Stomach (tissue), 9 donors: Measurements from ENCODE around the gene USP53. TPM values are rescaled to one million over a fixed set of nuclear protein-coding genes. Genes with fewer than 3 reads are reported as not detected.

Experiments used
- DNase-seq, 2 donors: peaks; one replicate each; pipeline versions ENCODE4 v3.0.0 to v3.0.0-alpha.2; 2013 to 2019
- H3K27ac ChIP-seq, 5 donors: fragments of 200-600 bp in 4 of 5; sonication (generic) in 4 of 5; one replicate each; pipeline ENCODE4 v1.5.1; 2013 to 2019; ENCODE audit warnings: mild to moderate bottlenecking in 1 of 5, moderate library complexity in 1 of 5
- H3K27me3 ChIP-seq, 3 donors: fragments of 200-600 bp; sonication (generic); one replicate each; pipeline ENCODE4 v1.5.1; 2017 to 2019; ENCODE audit warnings: mixed run types in 1 of 3
- H3K36me3 ChIP-seq, 4 donors: fragments of 200-600 bp; sonication (generic); 1 replicate in 3 of 4; 2 replicates in 1 of 4; pipeline ENCODE4 v1.5.1; 2016 to 2019
- H3K4me1 ChIP-seq, 4 donors: fragments of 200-600 bp; sonication (generic); one replicate each; pipeline ENCODE4 v1.5.1; 2016 to 2019
- H3K4me3 ChIP-seq, 4 donors: fragments of 200-600 bp; sonication (generic) in 3 of 4; one replicate each; pipeline ENCODE4 v1.5.1; 2016 to 2019; ENCODE audit warnings: mild to moderate bottlenecking in 1 of 4
- H3K9me3 ChIP-seq, 4 donors: fragments of 200-600 bp; sonication (generic); one replicate each; pipeline ENCODE4 v1.5.1; 2016 to 2019
- EP300 ChIP-seq: sonication (generic); formaldehyde crosslinking; IDR thresholded peaks from one replicate; pipeline ENCODE4 v1.6.1; 2017; ENCODE audit warnings: antibody characterized with exemption
- POLR2A ChIP-seq, 4 donors: fragments of 450-650 bp; IDR thresholded peaks; one replicate each; pipeline ENCODE4 v1.6.1; 2016; ENCODE audit warnings: antibody characterized with exemption in 4 of 4, control low read depth in 2 of 4, mild to moderate bottlenecking in 1 of 4, moderate library complexity in 1 of 4
- POLR2AphosphoS5 ChIP-seq, 3 donors: sonication (generic); formaldehyde crosslinking; IDR thresholded peaks; one replicate each; pipeline ENCODE4 v1.6.1; 2016; ENCODE audit warnings: antibody characterized with exemption in 3 of 3
- WGBS, 5 donors: extraction: QIAGEN DNeasy Blood & Tissue Kit in 3 of 5; methylation state at CpG; one replicate each; pipeline versions ENCODE4 v1.1.5 to v1.1.7; 2013 to 2018; 5-methylcytosine and 5-hydroxymethylcytosine counted together
- intact Hi-C: fragments of 100-400 bp; cut with DNase I; formaldehyde crosslinking; loops from one replicate; pipeline ENCODE4 v1.15.1; 2023; ENCODE audit warnings: low total_unique reads
- polyA plus RNA-seq, 3 donors: library from polyadenylated mRNA; stranded (reverse); fragments of 200-250 nt; gene quantifications; one replicate each; pipeline ENCODE4 v1.2.3, GENCODE V29; 2013
- total RNA-seq, 5 donors: library from RNA; depleted of rRNA; stranded (reverse); fragments of >200 nt; gene quantifications; one replicate each; pipeline versions ENCODE4 v1.1.0 to v1.2.3, GENCODE V29; 2014 to 2016
- TF ChIP-seq, protein P1 (sequence below), 7 experiments: fragments of 450-650 bp in 4 of 7; fragments of 200-600 bp in 3 of 7; sonication (generic) in 3 of 7; IDR thresholded peaks; one replicate each; pipeline ENCODE4 v1.5.1; 2016 to 2019; ENCODE audit warnings: antibody characterized with exemption in 7 of 7, control low read depth in 2 of 7, mild to moderate bottlenecking in 1 of 7
- donor health status: healthy with polysubstance abuse.
- donor health status: Bipolar disorder and iron deficiency.
- donor health status: healthy.

The USP53 gene
- total and polyA plus RNA-seq, 8 donors = 15.8 to 116 (median 54.1) TPM

DNA sequence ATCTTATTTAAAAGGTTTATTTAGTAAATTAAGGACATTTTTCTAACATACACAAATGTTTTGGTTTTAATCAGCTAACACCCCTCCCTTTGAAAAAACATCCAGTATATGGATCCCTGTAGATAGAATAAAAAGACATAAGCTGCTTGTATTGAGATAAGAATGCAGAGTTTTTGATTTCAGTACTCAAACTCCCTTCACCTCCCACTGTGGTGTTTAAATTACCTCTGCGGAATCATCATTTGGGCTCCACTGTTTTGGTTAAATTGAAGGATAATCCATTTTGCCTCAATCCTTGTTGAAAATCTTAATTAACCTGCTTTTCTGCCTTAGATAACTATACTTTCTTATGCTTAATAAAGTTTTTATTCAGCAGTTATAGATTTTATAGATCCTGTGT is 27.6 kb downstream of the USP53 start:
- no peak overlapping the region for H3K27ac ChIP-seq
- H3K4me3 ChIP-seq = no peak overlapping the region
- H3K36me3 ChIP-seq = peaks cover 11 to 50% (median 37%) of the 10 kb centered on the region in 4 donors
- intact Hi-C loops = no loop called here
- no peaks in the 10 kb centered on the region for H3K27me3 ChIP-seq
- DNase-seq = no peak
- peaks cover 3 to 33% (median 8%) of the 10 kb centered on the region in 4 donors for H3K4me1 ChIP-seq
- 93 to 98% (median 96%) methylated on average over 1 of the region's 1 CpG for WGBS, 5 donors
- no peaks in the 10 kb centered on the region for H3K9me3 ChIP-seq
- TF ChIP-seq, protein P1, sequence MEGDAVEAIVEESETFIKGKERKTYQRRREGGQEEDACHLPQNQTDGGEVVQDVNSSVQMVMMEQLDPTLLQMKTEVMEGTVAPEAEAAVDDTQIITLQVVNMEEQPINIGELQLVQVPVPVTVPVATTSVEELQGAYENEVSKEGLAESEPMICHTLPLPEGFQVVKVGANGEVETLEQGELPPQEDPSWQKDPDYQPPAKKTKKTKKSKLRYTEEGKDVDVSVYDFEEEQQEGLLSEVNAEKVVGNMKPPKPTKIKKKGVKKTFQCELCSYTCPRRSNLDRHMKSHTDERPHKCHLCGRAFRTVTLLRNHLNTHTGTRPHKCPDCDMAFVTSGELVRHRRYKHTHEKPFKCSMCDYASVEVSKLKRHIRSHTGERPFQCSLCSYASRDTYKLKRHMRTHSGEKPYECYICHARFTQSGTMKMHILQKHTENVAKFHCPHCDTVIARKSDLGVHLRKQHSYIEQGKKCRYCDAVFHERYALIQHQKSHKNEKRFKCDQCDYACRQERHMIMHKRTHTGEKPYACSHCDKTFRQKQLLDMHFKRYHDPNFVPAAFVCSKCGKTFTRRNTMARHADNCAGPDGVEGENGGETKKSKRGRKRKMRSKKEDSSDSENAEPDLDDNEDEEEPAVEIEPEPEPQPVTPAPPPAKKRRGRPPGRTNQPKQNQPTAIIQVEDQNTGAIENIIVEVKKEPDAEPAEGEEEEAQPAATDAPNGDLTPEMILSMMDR (IDR thresholded peaks at IDR 0.05) = no peak
- no peak for TF ChIP-seq EP300
- no peak for TF ChIP-seq POLR2A (IDR thresholded peaks at IDR 0.05)
- TF ChIP-seq POLR2AphosphoS5 (IDR thresholded peaks at IDR 0.05) = no peak

DNA sequence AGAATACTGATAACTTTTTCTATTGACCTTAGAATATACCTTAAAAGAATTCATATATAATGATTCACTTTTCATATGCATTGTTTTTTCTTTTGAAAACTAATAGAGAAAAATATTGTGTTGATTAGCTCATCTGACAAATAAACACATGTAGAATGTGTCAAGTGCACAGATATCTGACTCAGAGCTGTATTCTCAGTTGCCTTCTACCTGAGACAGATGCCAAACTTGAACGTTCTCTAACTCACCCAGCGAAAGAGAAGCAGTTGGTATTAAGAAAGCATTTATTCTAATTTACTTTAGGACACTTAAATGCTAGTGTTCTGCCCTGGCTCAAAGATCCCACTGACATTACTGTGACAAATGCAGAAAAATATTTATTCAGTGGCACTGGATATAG is 28.1 kb downstream of the USP53 start:
- Histone ChIP-seq H3K27me3 (no peaks in the 10 kb centered on the region), H3K9me3 (no peaks in the 10 kb centered on the region), H3K27ac (no peak overlapping the region), H3K4me1 (peaks cover 0 to 38% (median 8%) of the 10 kb centered on the region in 4 donors), H3K4me3 (no peak overlapping the region), H3K36me3 (peaks cover 7 to 47% (median 37%) of the 10 kb centered on the region in 4 donors)
- DNase-seq = no peak
- intact Hi-C loops = no loop called here
- 73 to 82% (median 77%) methylated on average over 2 of the region's 2 CpGs for WGBS, 5 donors
- TF ChIP-seq EP300 (no peak), POLR2A (IDR thresholded peaks at IDR 0.05) (no peak), POLR2AphosphoS5 (IDR thresholded peaks at IDR 0.05) (no peak)
- TF ChIP-seq, protein P1 (IDR thresholded peaks at IDR 0.05) = no peak

DNA sequence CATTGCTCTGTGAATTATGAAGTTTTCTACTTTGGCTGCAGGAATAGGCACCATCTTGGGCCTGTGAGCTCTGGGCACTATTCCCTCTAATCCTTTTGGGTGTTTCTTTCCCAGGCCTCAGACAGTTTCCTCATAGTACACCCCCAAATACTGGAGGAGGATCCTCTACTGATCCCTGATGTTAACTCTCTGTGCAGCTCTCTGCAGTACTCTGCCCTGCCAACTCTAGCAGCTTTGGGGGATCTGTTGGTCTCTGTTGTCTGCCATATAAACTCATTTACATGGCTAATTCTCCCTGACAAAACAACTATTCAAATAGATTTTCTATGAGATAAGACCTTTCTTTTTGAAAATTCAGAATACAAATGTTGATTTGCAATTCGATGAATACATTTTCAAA is 29.9 kb downstream of the USP53 start:
- Histone ChIP-seq H3K4me1 (peaks cover 0 to 38% (median 6%) of the 10 kb centered on the region in 4 donors), H3K27me3 (no peaks in the 10 kb centered on the region), H3K27ac (no peak overlapping the region), H3K9me3 (no peaks in the 10 kb centered on the region), H3K4me3 (no peak overlapping the region), H3K36me3 (peaks cover 4 to 50% (median 38%) of the 10 kb centered on the region in 4 donors)
- TF ChIP-seq POLR2AphosphoS5 (IDR thresholded peaks at IDR 0.05) (no peak), POLR2A (IDR thresholded peaks at IDR 0.05) (no peak), EP300 (no peak)
- TF ChIP-seq, protein P1 (IDR thresholded peaks at IDR 0.05) = no peak
- no peak for DNase-seq
- 90 to 98% (median 97%) methylated on average over 1 of the region's 1 CpG for WGBS, 5 donors
- intact Hi-C loops = no loop called here

DNA sequence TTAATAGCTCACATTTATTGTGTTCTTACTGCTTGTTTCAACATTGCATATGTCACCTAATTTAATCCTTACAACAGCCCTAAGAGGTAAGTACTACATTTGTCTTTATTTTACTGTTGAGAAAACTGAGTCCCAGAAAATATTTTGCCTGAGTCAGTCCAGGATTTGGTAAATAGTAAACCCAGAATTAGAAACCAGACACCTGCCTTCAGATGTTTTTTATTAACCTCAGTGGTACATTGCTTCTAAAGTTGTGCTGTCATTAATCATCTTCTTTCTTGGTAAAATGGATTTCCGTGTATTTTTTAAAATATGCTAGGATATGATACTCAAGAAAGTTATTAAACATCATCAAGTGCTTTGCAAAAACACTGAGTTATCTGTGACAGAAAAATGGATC is 31.4 kb downstream of the USP53 start:
- peaks cover 0 to 27% (median 5%) of the 10 kb centered on the region in 4 donors for H3K4me1 ChIP-seq
- TF ChIP-seq POLR2A (IDR thresholded peaks at IDR 0.05) (no peak), EP300 (no peak), POLR2AphosphoS5 (IDR thresholded peaks at IDR 0.05) (no peak)
- TF ChIP-seq, protein P1 (IDR thresholded peaks at IDR 0.05) = no peak
- no peak for DNase-seq
- no peaks in the 10 kb centered on the region for H3K9me3 ChIP-seq
- 43 to 73% (median 68%) methylated on average over 1 of the region's 1 CpG for WGBS, 5 donors
- peaks cover 7 to 59% (median 50%) of the 10 kb centered on the region in 4 donors for H3K36me3 ChIP-seq
- no peak overlapping the region for H3K4me3 ChIP-seq
- intact Hi-C loops = no loop called here
- no peaks in the 10 kb centered on the region for H3K27me3 ChIP-seq
- no peak overlapping the region for H3K27ac ChIP-seq
